Measurements from ENCODE around the gene ZNF416. TPM values are rescaled to one million over a fixed set of nuclear protein-coding genes. Genes with fewer than 3 reads are reported as not detected.
A peak's percentile ranks its signal among the peaks of the same experiment; 100 is the strongest.

ZNF416 gene
- total RNA-seq, 8 experiments from 2014 or later: 4.7 to 10.8 (median 7.3) TPM

DNA sequence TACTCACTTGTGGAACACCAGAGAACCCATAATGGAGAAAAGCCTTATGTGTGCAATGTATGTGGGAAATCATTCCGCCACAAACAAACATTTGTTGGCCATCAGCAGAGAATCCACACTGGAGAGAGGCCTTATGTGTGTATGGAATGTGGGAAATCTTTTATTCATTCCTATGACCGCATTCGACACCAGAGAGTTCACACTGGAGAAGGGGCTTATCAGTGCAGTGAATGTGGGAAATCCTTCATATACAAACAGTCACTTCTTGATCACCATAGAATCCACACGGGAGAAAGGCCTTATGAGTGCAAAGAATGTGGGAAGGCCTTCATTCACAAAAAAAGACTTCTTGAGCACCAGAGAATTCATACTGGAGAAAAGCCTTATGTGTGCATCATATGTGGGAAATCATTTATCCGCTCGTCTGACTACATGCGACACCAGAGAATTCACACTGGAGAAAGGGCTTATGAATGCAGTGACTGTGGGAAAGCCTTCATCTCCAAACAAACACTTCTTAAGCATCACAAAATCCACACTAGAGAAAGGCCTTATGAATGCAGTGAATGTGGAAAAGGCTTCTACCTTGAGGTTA lies 40.7 kb downstream of the ZNF416 start:
- H3K4me3 ChIP-seq: no peak overlapping the region
- H3K27ac ChIP-seq: no peak overlapping the region
- in situ Hi-C loops (cut with MboI; ENCODE audit: low pct_unique_long_range_greater_than_20kb in 2 of 9, low sequenced_read_pairs in 9 of 9, unreplicated experiment in 9 of 9): no loop called here
- ATAC-seq (replicated peaks in 6 of 8): no peak
- WGBS, 10 experiments: 87 to 100% (median 97%) methylated on average over 1 to 6 of the region's 7 CpGs; no CpG with 5 or more reads in 1 of the 10 experiments
- no peaks in the 10 kb centered on the region for H3K4me1 ChIP-seq (replicated peaks in 1 of 2)

DNA sequence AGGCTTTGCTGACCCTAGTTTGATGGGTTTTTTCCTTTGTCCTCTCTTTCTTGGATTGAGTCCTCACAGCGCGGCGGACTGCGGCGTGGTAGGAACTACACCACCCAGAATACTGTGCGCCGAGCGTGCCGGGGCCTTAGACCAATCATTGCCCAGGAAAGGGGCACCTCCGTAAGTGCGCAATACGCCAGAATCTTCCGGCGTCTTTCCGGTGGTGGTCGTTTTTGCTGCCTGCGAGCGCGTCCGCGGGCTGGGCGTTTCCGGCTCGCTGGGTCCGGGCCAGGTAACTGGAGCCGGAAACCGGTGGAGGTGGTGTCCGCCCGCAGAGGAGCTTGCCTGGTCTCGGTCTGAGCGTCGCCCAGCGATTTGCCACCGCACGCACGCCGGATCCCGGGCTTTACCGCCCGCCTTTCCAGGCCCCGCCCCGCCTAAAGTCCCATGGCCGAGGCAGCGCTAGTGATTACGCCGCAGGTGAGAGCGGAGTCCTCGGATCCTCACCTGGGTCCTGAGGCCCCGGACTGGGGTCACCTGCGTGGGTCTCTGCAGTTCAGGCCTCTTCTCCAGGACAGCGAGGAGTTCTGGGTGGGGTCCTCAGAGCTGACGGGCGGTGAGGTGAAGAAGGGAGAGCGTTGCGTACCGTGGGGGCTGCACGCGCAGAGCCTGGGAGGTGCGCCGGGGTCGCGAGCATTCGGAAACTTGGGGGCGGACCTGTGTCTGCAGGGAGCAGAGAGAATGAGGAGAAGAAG lies 51.4 kb downstream of the ZNF416 start, which contains the start of gene ZNF549:
Gene ZNF549 (plus strand): TSS at position 221 of the 746 bp plus-strand sequence. CDS start 218 bp downstream, at position 439.
- 0 to 11% (median 0%) methylated on average over 5 to 40 of the region's 64 CpGs; no CpG with 5 or more reads in 1 of the 10 experiments for WGBS, 10 experiments
- peaks cover 5 to 6% of the 10 kb centered on the region in 2 donors for H3K4me1 ChIP-seq (replicated peaks in 1 of 2)
- in situ Hi-C loops (cut with MboI; ENCODE audit: low pct_unique_long_range_greater_than_20kb in 2 of 9, low sequenced_read_pairs in 9 of 9, unreplicated experiment in 9 of 9): no loop called here
- peak within 1 kb of the TSS; percentile 69 to 95 (median 73) for H3K4me3 ChIP-seq
- ATAC-seq (replicated peaks in 6 of 8): peak; percentile 96 to 100 (median 100)
- peak within 1 kb of the TSS; percentile 60 to 61 for H3K27ac ChIP-seq

Other genes with a start within 250 kb of the ZNF416 start
- 10 to 100 TPM in 5 of 8 experiments, 1 to 10 TPM in 3; 5.7 to 12.0 (median 10.7) TPM for gene ZNF304, start 227.6 kb downstream of the ZNF416 start, total RNA-seq
- gene TRAPPC2B, start 215.4 kb downstream of the ZNF416 start, total RNA-seq: 10 to 100 TPM; 10.3 to 33.5 (median 24.1) TPM
- 1 to 10 TPM; 3.8 to 6.9 (median 5.8) TPM for gene ZNF547, start 215.4 kb downstream of the ZNF416 start, total RNA-seq
- gene ZNF548, start 189.1 kb downstream of the ZNF416 start, total RNA-seq: 10 to 100 TPM in 7 of 8 experiments, 1 to 10 TPM in 1; 9.9 to 35.5 (median 25.4) TPM
- gene ZNF17, start 167.8 kb downstream of the ZNF416 start, total RNA-seq: 10 to 100 TPM in 7 of 8 experiments, 1 to 10 TPM in 1; 7.8 to 21.6 (median 11.9) TPM
- 10 to 100 TPM; 10.1 to 24.0 (median 13.8) TPM for gene ZNF749, start 143.6 kb downstream of the ZNF416 start, total RNA-seq
- 1 to 10 TPM in 7 of 8 experiments, under 1 TPM in 1; 0.92 to 4.2 (median 1.7) TPM for gene VN1R1, start 121.8 kb downstream of the ZNF416 start, total RNA-seq
- gene ZNF772, start 101.3 kb downstream of the ZNF416 start, total RNA-seq: 10 to 100 TPM in 7 of 8 experiments, 1 to 10 TPM in 1; 7.4 to 33.0 (median 19.7) TPM
- gene ZNF419, start 91.2 kb downstream of the ZNF416 start, total RNA-seq: 10 to 100 TPM; 12.4 to 18.6 (median 13.1) TPM
- 10 to 100 TPM in 5 of 8 experiments, 1 to 10 TPM in 3; 6.3 to 17.9 (median 10.9) TPM for gene ZNF773, start 79.0 kb downstream of the ZNF416 start, total RNA-seq
- gene ZNF549, start 51.6 kb downstream of the ZNF416 start, total RNA-seq: 10 to 100 TPM in 1 of 8 experiments, 1 to 10 TPM in 7; 5.4 to 11.9 (median 7.9) TPM
- 10 to 100 TPM in 6 of 8 experiments, 1 to 10 TPM in 2; 7.4 to 14.5 (median 12.0) TPM for gene ZNF550, start 19.0 kb downstream of the ZNF416 start, total RNA-seq
- 10 to 100 TPM in 4 of 8 experiments, 1 to 10 TPM in 4; 3.0 to 19.2 (median 9.4) TPM for gene ZIK1, start 5.2 kb upstream of the ZNF416 start, total RNA-seq
- 1 to 10 TPM; 2.4 to 6.6 (median 3.5) TPM for gene ZNF530, start 21.0 kb upstream of the ZNF416 start, total RNA-seq
- 10 to 100 TPM; 10.5 to 22.4 (median 18.5) TPM for gene ZNF134, start 35.3 kb upstream of the ZNF416 start, total RNA-seq
- gene ZNF211, start 54.3 kb upstream of the ZNF416 start, total RNA-seq: 10 to 100 TPM; 10.2 to 28.1 (median 19.6) TPM
- under 1 TPM in 2 of 8 experiments, not detected in 6; 0.14 to 0.15 TPM for gene ZSCAN4, start 90.0 kb upstream of the ZNF416 start, total RNA-seq
- gene ZNF551, start 103.1 kb upstream of the ZNF416 start, total RNA-seq: 10 to 100 TPM in 3 of 8 experiments, 1 to 10 TPM in 5; 4.7 to 15.2 (median 7.8) TPM
- gene ZNF154, start 130.3 kb upstream of the ZNF416 start, total RNA-seq: 1 to 10 TPM in 6 of 8 experiments, under 1 TPM in 2; 0.73 to 7.2 (median 1.7) TPM
- gene ZNF671, start 148.7 kb upstream of the ZNF416 start, total RNA-seq: 10 to 100 TPM in 1 of 8 experiments, 1 to 10 TPM in 7; 1.7 to 11.4 (median 4.1) TPM
- 10 to 100 TPM in 7 of 8 experiments, 1 to 10 TPM in 1; 9.8 to 28.0 (median 15.7) TPM for gene ZNF776, start 167.9 kb upstream of the ZNF416 start, total RNA-seq
- 10 to 100 TPM in 7 of 8 experiments, 1 to 10 TPM in 1; 8.6 to 27.4 (median 16.2) TPM for gene ZNF586, start 190.8 kb upstream of the ZNF416 start, total RNA-seq
- 10 to 100 TPM in 2 of 8 experiments, 1 to 10 TPM in 6; 4.4 to 20.0 (median 6.8) TPM for gene ZNF552, start 236.0 kb upstream of the ZNF416 start, total RNA-seq